Middle frontal gyrus (tissue), 1 donor: ENCODE data around the gene LRRC4B.
"Not testable (repeated sequence)": the region's sequence is repeated elsewhere in the genome, so short reads cannot be mapped to it uniquely, and the experiment has no call there.

Experiments
- DNase-seq: peaks from one replicate; pipeline ENCODE4 v3.0.0-alpha.2; 2015; ENCODE audit warnings: low spot score; ENCODE audit errors: extremely low spot score

The LRRC4B gene, protein sequence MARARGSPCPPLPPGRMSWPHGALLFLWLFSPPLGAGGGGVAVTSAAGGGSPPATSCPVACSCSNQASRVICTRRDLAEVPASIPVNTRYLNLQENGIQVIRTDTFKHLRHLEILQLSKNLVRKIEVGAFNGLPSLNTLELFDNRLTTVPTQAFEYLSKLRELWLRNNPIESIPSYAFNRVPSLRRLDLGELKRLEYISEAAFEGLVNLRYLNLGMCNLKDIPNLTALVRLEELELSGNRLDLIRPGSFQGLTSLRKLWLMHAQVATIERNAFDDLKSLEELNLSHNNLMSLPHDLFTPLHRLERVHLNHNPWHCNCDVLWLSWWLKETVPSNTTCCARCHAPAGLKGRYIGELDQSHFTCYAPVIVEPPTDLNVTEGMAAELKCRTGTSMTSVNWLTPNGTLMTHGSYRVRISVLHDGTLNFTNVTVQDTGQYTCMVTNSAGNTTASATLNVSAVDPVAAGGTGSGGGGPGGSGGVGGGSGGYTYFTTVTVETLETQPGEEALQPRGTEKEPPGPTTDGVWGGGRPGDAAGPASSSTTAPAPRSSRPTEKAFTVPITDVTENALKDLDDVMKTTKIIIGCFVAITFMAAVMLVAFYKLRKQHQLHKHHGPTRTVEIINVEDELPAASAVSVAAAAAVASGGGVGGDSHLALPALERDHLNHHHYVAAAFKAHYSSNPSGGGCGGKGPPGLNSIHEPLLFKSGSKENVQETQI

DNA sequence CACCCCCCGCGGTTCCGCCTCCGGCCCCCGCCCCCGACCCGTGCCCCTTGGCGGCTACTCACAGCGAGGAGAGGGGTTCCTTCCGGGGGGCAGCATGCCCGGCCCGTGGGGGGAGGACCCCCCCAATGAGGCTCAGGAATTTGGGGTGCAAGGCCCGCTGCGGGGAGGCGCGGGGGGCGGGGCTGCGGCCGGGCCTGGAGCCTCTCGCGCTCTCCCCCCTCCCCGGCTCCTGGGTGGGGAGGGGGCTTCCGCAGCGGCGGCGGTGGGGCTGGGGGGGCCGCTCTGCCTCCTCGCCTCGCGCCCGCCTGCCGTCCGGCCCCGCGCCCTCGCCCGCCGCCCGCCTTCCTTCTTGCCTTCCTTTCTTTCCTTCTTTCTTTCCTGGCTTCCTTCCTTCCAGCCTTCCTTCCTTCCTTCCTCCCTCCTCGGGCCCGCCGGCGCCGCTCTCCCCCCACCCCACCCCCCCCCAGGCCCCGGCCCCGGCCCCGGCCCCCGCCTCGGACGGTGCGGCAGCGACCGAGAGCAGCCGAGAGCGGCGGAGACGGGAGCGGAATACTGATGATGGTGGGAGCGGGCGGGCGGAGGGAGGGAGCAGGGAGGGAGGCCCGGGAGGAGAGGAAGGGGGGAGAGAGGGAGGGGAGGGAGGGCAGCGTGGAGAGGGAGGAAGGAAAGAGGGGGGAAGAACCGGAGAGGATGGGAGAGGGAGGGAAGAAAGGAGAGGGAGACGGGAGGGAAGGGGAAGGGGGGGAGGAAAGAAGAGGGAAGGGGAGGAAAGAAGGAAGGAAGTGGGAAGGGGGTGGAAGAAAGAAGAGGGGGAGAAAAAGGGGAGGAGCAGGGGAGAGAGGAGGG, at the start of gene LRRC4B:
TSS of gene LRRC4B (minus strand) at position 554 of the 846 bp plus-strand sequence. CDS start 19,597 bp downstream, outside the sequence.
- DNase-seq = no peak

DNA sequence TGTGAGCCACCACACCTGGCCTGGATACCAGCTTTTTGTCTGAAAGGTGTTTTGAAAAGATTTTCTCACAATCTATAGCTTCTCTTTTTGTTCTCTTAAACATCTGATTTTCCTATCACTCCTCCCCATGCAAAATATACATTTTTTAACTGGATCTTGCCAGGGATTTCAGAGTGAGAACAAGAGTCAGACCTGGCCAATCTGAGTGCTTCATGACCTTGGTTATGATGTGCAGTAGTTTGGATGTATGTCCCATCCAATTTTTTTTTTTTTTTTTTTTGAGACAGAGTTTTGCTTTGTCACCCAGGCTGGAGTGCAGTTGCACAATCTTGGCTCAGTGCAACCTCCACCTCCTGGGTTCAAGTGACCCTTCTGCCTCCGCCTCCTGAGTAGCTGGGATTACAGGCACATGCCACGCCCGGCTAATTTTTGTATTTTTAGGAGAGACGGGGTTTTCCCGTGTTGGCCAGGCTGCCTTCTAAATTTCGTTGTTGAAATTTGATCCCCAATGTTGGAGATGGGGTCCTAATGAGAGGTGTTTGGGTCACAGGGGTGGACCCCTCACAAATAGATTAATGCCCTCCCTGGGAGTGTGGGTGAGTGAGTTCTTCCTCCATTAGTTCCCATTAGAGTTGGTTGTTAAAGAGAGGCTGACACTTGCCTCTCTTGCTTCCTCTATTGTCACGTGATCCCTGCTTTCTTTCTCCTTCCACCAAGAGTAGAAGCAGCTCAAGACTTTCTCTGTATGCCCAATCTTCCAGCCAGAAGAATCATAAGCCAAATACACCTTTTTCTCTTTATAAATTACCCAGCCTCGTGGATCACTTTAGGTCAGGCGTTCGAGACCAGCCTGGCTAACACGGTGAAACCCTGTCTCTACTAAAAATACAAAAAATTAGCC, 44.5 kb upstream of the LRRC4B start:
- DNase-seq = not testable (repeated sequence)

DNA sequence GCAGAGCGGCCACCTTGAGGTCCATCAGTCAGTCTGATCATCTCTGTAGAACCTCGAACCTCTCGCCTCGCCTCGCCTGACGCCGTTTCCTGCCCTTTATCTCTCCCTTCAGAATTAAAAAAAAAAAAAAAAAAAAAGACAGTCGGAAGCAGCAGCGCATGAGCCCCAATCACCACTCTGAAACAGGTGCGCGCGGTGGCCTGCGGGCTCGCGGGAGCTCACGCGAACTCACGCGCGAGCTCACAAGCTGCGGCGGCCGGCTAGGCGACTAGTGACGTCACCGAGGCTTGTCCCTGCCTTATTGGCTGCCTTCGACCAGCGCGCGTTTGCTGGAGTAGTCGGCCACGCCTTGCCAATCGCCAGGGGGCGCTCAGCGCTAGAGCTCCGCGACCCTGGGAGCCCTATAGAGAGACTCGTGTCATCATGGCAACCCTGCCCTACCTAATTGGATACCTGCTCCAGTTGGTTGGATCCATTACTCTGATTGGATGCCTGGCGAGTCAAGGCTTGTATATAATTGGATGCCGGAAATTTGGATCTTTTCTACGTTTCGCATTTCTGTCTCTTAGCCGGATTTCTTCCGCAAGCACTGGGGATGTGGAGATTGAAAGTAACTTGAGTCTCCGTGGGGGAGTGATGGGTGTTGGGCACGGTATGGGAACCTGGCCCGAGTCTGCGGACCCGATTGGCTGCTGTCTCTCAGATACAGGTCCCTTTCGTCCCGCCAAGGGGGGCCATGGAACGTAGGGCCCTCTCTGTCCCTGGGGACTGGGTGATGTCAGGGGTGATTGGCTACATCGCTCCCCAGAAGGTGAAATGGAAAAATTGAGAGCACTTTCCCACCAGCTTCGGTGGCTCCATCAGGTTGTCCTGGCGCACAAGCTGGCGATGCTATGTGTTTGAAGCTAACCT, 39.9 kb upstream of the LRRC4B start:
- DNase-seq = peak; percentile 95

DNA sequence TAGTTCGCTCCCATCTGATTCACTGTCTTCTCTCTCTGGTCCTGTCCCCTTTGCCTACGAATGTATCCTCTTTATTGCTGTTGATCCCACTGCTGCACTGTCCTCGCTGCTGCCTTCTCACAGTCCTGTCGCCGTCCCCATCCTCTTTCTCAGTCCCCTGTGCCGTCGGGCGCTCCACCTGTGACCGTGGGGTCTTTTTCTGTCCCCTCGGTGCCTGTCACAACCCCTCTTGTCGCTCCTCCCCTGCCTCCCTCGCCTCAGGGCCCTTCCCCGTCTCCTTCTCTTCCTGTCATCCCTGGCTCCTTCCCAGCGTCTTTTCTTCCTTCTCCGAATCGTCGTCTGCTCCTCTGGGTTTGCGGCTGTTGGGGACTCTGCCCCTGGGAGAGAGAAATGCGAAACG, 39.2 kb upstream of the LRRC4B start:
- no peak for DNase-seq

DNA sequence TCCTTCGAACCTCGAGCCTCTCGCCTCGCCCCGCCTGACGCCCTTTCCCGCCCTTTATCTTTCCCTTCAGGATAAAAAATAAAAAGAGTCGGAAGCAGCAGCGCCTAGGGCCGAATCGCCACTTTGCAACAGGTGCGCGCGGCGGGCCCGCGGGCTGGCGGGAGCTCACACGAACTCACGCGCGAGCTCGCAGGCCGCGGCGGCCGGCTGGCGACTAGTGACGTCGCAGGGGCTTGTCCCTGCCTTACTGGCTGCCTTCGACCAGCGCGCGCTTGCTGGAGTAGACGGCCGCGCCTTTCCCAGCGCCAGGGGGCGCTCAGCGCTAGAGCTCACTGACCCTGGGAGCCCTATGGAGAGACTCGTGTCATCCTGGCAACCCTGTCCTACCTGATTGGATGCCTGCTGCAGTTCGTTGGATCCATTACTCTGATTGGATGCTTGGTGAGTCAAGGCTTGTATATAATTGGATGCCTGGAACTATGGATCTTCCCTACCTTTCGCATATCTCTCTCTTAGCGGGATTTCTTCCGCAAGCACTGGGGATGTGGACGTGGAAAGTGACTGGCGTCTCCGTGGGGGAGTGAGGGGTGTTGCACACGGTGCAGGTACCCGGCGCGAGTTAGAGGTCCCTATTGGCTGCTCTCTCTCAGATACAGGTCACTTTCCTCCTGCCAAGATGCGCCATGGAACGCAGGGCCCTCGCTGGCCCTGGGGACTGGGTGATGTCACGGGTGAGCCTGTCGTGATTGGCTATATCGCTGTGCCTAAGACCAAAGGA, 38.0 kb upstream of the LRRC4B start:
- not testable (repeated sequence) for DNase-seq

DNA sequence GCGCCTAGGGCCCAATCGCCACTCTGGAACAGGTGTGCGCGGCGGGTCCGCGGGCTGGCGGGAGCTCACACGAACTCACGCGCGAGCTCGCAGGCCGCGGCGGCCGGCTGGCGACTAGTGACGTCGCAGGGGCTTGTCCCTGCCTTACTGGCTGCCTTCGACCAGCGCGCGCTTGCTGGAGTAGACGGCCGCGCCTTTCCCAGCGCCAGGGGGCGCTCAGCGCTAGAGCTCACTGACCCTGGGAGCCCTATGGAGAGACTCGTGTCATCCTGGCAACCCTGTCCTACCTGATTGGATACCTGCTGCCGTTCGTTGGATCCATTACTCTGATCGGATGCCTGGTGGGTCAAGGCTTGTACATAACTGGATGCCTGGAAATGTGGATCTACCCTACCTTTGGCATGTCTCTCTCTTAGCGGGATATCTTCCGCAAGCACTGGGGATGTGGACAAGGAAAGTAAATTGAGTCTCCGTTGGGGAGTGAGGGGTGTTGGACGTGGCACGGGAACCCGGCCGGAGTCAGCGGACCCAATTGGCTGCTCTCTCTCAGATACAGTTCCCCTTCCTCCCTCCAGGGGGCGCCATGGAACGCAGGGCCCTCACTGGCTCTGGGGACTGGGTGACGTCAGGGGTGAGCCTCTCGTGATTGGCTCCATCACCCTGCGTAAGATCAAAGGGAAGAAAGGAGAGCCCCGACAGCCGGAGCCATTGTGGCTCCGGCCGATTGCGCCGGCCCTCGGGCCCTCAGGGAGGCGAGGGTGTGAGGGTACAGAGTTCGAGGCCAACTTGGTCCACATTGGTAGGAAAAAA, 36.2 kb upstream of the LRRC4B start:
- not testable (repeated sequence) for DNase-seq

DNA sequence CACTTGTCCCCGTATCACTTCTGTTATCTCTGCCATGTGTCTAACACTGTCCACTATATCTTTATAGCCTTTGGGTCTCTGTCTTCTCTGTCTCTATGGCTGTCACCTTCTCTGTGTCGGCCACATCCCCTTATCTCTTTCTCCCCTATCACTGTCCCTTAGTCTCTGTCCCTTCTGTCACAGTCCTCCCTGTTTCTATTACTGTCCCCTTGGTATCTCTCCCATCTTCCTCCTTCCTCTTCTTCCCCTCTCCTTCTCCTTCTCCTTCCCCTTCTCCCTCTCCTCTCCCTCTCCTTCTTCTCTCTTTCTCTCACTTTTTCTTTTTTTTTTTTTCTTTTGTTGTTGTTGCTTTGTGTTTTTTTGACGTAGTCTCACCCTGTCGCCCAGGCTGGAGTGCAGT, 34.7 kb upstream of the LRRC4B start:
- DNase-seq = no peak

DNA sequence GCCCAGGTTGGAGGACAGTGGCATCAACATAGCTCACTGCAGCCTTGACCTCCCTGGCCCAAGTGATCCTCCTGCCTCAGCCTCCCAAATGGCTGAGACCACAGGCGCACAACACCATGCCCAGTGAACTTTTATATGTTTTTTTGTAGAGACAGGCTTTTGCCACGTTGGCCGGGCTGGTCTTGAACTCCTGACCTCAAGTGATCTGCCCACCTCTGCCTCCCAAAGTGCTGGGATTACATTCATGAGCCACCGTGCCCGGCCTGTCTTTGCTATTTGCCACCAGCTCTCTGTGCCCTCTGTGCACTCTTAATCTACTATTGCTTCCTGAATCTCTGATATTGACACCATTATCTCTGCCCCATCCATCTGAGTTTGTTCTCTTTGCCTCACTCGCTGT, 34.3 kb upstream of the LRRC4B start:
- no peak for DNase-seq

DNA sequence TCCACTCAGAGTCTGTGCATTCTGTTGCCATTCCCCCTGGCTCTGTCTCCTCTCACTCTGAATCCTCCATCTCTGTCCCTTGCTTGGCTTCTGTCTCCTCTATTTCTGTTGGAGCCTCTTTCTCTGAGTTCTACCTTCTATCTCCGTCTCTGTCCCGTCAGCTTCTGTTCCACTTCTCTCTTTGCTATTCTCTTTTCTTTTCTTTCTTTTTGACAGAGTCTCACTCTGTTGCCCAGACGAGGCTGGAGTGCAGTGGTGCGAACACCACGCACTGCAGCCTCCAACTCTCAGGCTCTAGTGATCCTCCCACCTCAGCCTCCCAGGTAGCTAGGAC, 33.8 kb upstream of the LRRC4B start:
- DNase-seq = no peak

DNA sequence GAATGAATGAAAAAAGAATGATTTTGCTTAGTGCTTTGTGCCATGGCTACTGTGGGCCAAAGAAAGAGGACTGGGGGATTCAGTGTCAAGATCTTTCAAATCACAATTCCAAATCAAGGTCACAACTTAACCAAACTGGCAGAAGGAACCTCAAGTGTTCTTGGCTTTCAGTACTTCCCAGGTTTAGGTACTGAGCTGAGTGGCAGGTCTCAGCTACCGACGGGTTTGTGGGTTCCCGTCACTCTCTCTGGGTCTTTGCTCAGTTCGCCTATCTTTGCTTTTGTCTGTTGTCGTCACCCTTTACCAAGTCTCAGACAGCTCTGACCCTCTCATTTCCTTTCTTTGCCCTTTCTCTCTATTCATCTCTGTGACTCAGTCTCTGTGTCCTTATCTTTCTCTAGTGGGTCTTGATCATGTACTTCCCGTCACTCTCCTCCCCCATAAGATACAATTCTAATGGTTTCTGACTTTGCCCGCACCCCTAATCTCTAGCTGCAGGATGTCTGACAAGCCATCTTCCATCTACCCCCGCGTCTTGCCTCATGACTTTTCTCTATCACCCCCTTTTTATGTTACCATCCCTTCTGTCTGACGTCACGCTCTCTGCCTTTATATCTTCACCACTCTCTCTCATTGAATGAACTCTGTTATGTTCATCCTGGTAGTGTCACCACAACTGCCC, 33.3 kb upstream of the LRRC4B start:
- DNase-seq = no peak

DNA sequence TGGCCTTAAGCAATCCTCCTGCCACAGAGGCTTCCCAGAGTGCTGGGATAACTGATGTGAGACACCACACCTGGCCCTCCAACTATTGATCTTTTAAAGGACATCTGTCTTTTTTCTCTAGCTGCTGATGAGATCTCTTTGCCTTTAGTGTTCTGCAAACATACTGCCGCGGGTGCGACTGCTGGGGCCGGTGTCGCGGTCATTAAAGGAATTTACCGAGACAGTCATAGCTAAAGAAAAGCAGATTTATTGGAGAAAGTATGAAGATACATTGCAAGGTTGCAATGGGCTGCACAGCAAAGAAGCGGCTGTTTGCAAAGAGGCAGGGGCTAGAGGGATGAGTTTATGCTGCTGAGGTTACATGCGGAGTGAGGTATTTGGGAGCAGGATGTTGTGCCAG, 31.2 kb upstream of the LRRC4B start:
- DNase-seq = no peak

DNA sequence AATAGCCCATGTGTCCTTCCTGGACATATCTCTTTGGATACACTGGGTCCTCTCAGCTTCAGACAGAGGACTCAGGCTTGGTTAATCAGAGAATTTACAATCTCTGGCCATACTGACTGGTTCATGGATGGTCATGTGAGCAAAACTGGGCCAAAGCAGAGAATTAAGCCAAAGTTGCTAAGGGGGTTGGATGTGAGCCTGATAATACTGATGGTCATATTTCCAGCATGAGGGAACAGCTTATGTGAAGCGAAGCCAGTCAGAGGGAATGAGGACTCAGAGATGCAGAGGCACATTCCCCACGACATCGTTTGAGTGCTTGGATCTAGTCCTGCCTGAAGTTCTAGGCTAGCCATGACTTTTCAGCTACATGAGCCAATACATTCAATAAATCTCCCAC, 22.0 kb upstream of the LRRC4B start:
- no peak for DNase-seq

DNA sequence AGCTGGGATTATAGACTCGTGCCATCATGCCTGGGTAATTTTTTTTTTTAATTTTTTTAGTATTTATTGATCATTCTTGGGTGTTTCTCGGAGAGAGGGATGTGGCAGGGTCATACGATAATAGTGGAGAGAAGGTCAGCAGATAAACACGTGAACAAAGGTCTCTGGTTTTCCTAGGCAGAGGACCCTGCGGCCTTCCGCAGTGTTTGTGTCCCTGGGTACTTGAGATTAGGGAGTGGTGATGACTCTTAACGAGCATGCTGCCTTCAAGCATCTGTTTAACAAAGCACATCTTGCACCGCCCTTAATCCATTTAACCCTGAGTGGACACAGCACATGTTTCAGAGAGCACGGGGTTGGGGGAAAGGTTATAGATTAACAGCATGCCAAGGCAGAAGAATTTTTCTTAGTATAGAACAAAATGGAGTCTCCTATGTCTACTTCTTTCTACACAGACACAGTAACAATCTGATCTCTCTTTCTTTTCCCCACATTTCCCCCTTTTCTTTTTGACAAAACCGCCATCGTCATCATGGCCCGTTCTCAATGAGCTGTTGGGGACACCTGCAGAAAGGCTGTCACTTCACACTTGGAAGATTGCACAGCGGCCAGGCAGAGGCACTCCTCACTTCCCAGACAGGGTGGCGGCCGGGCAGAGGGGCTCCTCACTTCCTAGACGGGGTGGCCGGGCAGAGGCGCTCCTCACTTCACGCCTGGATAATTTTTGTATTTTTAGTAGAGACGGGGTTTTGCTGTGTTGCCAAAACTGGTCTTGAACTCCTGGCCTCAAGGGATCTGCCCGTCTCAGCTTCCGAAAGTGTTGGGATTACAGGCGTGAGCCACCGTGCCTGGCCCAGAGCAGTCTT, 13.8 kb upstream of the LRRC4B start:
- DNase-seq = not testable (repeated sequence)

DNA sequence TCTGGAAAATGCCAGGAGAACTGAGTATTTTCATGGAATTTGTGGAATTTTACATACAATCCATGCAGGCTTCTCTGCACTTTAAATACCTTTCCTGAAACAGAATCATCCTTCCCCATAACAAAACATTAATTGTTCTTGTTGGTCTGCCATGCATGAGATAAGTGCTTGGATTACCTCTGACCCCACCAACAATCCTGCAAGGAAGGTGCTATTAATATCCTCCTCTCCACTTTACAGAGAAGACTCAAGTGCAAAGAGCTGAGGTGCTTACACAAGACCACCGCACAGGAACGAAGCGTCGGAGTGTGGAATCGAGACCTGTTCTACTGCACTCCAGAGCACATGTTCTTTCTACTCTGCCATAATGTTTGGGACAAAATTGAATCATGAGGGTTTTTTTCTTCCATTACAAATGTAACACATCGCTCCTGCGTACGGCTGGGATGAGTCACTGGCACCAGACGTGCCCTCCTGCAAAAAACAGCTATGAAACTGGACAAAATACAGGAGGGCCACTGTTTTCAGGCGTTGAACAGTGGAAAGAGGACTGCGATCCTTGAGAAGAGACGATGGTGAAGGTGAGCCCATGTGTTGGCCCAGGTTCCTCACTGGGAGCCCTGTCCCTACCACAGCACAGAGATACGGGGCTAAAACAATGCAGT, 12.9 kb upstream of the LRRC4B start:
- DNase-seq = no peak

DNA sequence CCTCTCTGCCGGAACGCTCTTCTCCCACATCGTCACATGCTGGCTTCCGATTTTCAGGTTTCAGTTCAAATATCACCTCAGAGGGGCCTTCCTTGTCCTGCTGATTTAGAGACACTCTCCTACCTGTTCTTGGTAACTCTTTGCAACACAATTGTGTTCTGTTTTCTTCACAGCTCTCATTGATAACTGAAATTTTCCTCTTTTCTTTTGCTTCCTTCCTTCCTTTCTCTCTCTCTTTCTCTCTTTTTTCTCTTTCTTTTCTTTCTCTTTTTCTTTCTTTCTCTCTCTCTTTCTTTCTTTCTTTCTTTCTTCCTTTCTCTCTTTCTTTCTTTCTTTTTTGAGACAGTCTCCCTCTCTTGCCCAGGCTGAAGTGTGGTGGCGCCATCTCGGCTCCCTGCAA, 12.0 kb upstream of the LRRC4B start:
- DNase-seq = no peak

DNA sequence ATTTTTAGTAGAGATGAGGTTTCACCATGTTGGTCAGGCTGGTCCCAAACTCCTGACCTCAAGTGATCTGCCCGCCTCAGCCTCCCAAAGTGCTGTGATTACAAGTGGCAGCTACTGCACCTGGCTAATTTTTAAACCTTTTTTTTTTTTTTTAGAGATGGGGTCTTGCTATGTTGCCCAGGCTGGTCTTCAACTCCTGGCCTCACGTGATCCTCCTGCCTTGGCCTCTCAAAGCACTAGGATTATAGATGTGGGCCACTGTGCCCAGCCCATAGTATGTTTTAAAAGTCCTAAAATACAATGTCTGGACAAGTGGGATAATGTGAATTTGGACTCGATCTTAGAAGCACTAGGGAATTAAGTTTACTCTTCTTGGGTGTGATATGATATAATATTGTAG, 8.5 kb upstream of the LRRC4B start:
- not testable (repeated sequence) for DNase-seq
